GM06990 (cell line): Measurements from ENCODE around the gene NUP50.

Experiments
- DNase-seq: peaks from one replicate; pipeline ENCODE4 v3.0.0-alpha.2; 2011; ENCODE audit not compliant: insufficient read length; ENCODE audit errors: extremely low read depth
- H3K27me3 ChIP-seq: replicated peaks from 2 replicates; pipeline ENCODE4 v1.6.0; 2011; ENCODE audit warnings: low read length; ENCODE audit not compliant: control insufficient read depth, insufficient read depth
- H3K36me3 ChIP-seq: 2 replicates; pipeline ENCODE4 v1.5.1; 2011; ENCODE audit warnings: low read length; ENCODE audit not compliant: control insufficient read depth, insufficient read depth
- H3K4me3 ChIP-seq: replicated peaks from 2 replicates; pipeline ENCODE4 v1.5.1; 2011; ENCODE audit warnings: low read depth, mild to moderate bottlenecking, control low read depth, low read length
- CTCF ChIP-seq: IDR thresholded peaks from 2 replicates; pipeline ENCODE4 v1.5.1; 2011; ENCODE audit warnings: low read length, control low read depth, mild to moderate bottlenecking, inconsistent platforms; ENCODE audit not compliant: insufficient read depth, poor library complexity, severe bottlenecking

Gene NUP50

GRCh38 chr22:45163451-45164269, at the start of gene NUP50:
Gene NUP50, plus strand, starts transcription at chr22:45163925. Its CDS starts 4,253 bp downstream, at chr22:45168178.
- Histone ChIP-seq H3K27me3 (no peaks in the 10 kb centered on the region), H3K36me3 (peaks cover 2% of the 10 kb centered on the region; the same call in 1 of the 2 replicates), H3K4me3 (peak within 1 kb of the TSS; percentile 88)
- no peak for TF ChIP-seq CTCF
- peak; percentile 99 for DNase-seq

GRCh38 chr22:45120440-45120839, 43.3 kb upstream of the NUP50 start:
- Histone ChIP-seq H3K4me3 (no peak overlapping the region), H3K36me3 (no peaks in the 10 kb centered on the region), H3K27me3 (no peaks in the 10 kb centered on the region)
- no peak for TF ChIP-seq CTCF
- no peak for DNase-seq

- no peak for TF ChIP-seq CTCF
- Histone ChIP-seq H3K36me3 (no peaks in the 10 kb centered on the region), H3K4me3 (no peak overlapping the region), H3K27me3 (no peaks in the 10 kb centered on the region)
- DNase-seq: no peak
Measured at GRCh38 chr22:45120931-45121330, 42.8 kb upstream of the NUP50 start.

- TF ChIP-seq CTCF: no peak
- no peak for DNase-seq
- Histone ChIP-seq H3K36me3 (no peaks in the 10 kb centered on the region), H3K4me3 (no peak overlapping the region), H3K27me3 (no peaks in the 10 kb centered on the region)
Measured at GRCh38 chr22:45124176-45124847, 39.4 kb upstream of the NUP50 start.

- no peak for DNase-seq
Measured at GRCh38 chr22:45125188-45125587, 38.5 kb upstream of the NUP50 start.

More at GRCh38 chr22:45125188-45125587, 38.5 kb upstream of the NUP50 start:
- Histone ChIP-seq H3K4me3 (no peak overlapping the region), H3K36me3 (no peaks in the 10 kb centered on the region), H3K27me3 (no peaks in the 10 kb centered on the region)
- TF ChIP-seq CTCF: no peak
